ENCODE results near the gene RIMOC1. TPM values are rescaled to one million over a fixed set of nuclear protein-coding genes. Genes with fewer than 3 reads are reported as not detected.

Gene RIMOC1
- total and polyA plus RNA-seq, 10 of the 15 experiments (the other 5 are each of a cell fraction or from before 2014, with no cell fraction given): 3.9 to 33.1 (median 16.0) TPM

DNA sequence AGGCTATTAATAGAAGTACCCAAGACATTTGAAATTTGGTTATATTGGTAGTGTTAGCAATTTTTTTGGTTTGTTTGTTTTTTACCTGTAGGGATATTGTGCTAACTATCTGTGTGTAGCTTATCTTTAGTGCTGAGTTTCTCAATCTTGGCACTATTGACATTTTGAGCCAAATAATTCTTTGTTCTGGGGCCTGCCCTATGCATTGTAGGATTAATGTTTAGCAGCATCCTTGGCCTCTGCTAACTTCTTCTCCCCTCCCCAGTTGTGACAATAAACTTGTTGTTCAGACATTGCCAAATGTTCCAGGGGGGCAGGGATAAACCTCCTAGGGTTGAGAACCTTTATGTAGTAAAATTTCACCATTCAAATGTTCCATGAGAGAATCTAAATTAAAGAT, 24.9 kb downstream of the RIMOC1 start:
- Histone ChIP-seq H3K79me2 (ENCODE audit: control insufficient read depth, insufficient read depth, low read length) (peaks cover 4% of the 10 kb centered on the region), H3K27me3 (replicated peaks in 1 of 2; ENCODE audit: control insufficient read depth in 2 of 2, insufficient read depth in 2 of 2, low read length in 1 of 2) (no peaks in the 10 kb centered on the region), H3K4me2 (ENCODE audit: control insufficient read depth, insufficient read depth) (no peak overlapping the region), H3K36me3 (ENCODE audit: control insufficient read depth in 2 of 2, insufficient read depth in 2 of 2, low read length in 1 of 2) (no peaks in the 10 kb centered on the region; a peak in 1 of 4 replicates), H3K27ac (ENCODE audit: control insufficient read depth, insufficient read depth) (no peak overlapping the region), H3K9me3 (replicated peaks; ENCODE audit: control insufficient read depth, insufficient read depth, low read length) (no peaks in the 10 kb centered on the region), H3K4me1 (ENCODE audit: control insufficient read depth, insufficient read depth, low read length) (peaks cover 12% of the 10 kb centered on the region), H3K9ac (ENCODE audit: control insufficient read depth, insufficient read depth, low read length) (no peak overlapping the region), H3K4me3 (no peak overlapping the region), H4K20me1 (ENCODE audit: control insufficient read depth, insufficient read depth) (no peaks in the 10 kb centered on the region), H2AFZ (ENCODE audit: control insufficient read depth, low read depth, low read length) (no peak overlapping the region)
- ChIA-PET CTCF (interaction anchor here (1.0 to 1.9 kb wide), 5 partner anchors 70 to 233 kb away, joined by 3 to 7 read pairs (median 5); no protein-coding TSS in a partner anchor), POLR2A (interaction anchor here (0.6 kb wide), 2 partner anchors 109 to 225 kb away, joined by 4 read pairs; no protein-coding TSS in a partner anchor), SMC1A (ENCODE audit: uncharacterized antibody, unreplicated experiment) (interaction anchor here (0.9 to 2.2 kb wide), 9 partner anchors 9 to 128 kb away, joined by 3 to 5 read pairs (median 3); partner anchors contain the start of gene RIMOC1), RAD21 (ENCODE audit: unreplicated experiment) (interaction anchor here (0.7 kb wide), 1 partner anchor 9 kb away, joined by 3 read pairs; no protein-coding TSS in a partner anchor)
- intact Hi-C loops (cut with micrococcal nuclease; ENCODE audit: unreplicated experiment) (loop anchor here (5.0 to 10.0 kb wide), 2 partner anchors 128 to 1676 kb away; partner anchors contain the start of gene NNT), in situ Hi-C loops (cut with MboI) (no loop called here)
- BruUV-seq (replicated peaks): no TSS peak
- no peak for FAIRE-seq
- TF ChIP-seq MTA3 (IDR thresholded peaks at IDR 0.05; ENCODE audit: borderline replicate concordance, low read length): no peak
- TF ChIP-seq POLR2A (IDR thresholded peaks at IDR 0.05; ENCODE audit: low read depth, low read length): no peak
- no peak for TF ChIP-seq WRNIP1 (IDR thresholded peaks at IDR 0.05; ENCODE audit: borderline replicate concordance, low read depth, low read length)
- no peak for TF ChIP-seq PAX8 (IDR thresholded peaks at IDR 0.05)
- TF ChIP-seq, protein P1, sequence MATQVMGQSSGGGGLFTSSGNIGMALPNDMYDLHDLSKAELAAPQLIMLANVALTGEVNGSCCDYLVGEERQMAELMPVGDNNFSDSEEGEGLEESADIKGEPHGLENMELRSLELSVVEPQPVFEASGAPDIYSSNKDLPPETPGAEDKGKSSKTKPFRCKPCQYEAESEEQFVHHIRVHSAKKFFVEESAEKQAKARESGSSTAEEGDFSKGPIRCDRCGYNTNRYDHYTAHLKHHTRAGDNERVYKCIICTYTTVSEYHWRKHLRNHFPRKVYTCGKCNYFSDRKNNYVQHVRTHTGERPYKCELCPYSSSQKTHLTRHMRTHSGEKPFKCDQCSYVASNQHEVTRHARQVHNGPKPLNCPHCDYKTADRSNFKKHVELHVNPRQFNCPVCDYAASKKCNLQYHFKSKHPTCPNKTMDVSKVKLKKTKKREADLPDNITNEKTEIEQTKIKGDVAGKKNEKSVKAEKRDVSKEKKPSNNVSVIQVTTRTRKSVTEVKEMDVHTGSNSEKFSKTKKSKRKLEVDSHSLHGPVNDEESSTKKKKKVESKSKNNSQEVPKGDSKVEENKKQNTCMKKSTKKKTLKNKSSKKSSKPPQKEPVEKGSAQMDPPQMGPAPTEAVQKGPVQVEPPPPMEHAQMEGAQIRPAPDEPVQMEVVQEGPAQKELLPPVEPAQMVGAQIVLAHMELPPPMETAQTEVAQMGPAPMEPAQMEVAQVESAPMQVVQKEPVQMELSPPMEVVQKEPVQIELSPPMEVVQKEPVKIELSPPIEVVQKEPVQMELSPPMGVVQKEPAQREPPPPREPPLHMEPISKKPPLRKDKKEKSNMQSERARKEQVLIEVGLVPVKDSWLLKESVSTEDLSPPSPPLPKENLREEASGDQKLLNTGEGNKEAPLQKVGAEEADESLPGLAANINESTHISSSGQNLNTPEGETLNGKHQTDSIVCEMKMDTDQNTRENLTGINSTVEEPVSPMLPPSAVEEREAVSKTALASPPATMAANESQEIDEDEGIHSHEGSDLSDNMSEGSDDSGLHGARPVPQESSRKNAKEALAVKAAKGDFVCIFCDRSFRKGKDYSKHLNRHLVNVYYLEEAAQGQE (IDR thresholded peaks at IDR 0.05; ENCODE audit: low read depth, low read length): no peak
- TF ChIP-seq MEF2A (IDR thresholded peaks at IDR 0.05; ENCODE audit: insufficient read depth, low read depth, low read length): no peak
- no peak for TF ChIP-seq FOXM1 (IDR thresholded peaks at IDR 0.05; ENCODE audit: low read depth, low read length)
- TF ChIP-seq ETV6 (conservative IDR thresholded peaks at IDR 0.05 in 1 of 2, IDR thresholded peaks at IDR 0.05 in 1 of 2; ENCODE audit: borderline replicate concordance in 1 of 2, low read depth in 1 of 2): no peak
- TF ChIP-seq ZSCAN29 (IDR thresholded peaks at IDR 0.05): no peak
- TF ChIP-seq, protein P2, sequence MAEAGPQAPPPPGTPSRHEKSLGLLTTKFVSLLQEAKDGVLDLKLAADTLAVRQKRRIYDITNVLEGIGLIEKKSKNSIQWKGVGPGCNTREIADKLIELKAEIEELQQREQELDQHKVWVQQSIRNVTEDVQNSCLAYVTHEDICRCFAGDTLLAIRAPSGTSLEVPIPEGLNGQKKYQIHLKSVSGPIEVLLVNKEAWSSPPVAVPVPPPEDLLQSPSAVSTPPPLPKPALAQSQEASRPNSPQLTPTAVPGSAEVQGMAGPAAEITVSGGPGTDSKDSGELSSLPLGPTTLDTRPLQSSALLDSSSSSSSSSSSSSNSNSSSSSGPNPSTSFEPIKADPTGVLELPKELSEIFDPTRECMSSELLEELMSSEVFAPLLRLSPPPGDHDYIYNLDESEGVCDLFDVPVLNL (IDR thresholded peaks at IDR 0.05; ENCODE audit: low read depth, low read length): no peak
- no peak for TF ChIP-seq TCF7 (IDR thresholded peaks at IDR 0.05; ENCODE audit: borderline replicate concordance)
- DNase-seq (ENCODE audit: low read depth, low spot score): no peak
- ATAC-seq: no peak
